HAP-1 (cell line): ENCODE measurements around the gene CA12.
A peak's percentile ranks its signal among the peaks of the same experiment; 100 is the strongest.

Source experiments
- DNase-seq, 2 experiments: peaks; one replicate each; pipeline ENCODE4 v3.0.0-alpha.2; 2016 to 2020; ENCODE audit warnings: low spot score in 2 of 2
- H3K27me3 ChIP-seq: fragments of 250-450 bp; sonication (Bioruptor Pico); 2 replicates; pipeline ENCODE4 v1.5.1; 2020; ENCODE audit warnings: low read depth, mild to moderate bottlenecking, moderate library complexity
- H3K36me3 ChIP-seq: fragments of 250-450 bp; sonication (Bioruptor Pico); replicated peaks from 2 replicates; pipeline ENCODE4 v1.5.1; 2020; ENCODE audit warnings: mild to moderate bottlenecking
- H3K4me1 ChIP-seq: fragments of 250-450 bp; sonication (Bioruptor Pico); 2 replicates; pipeline ENCODE4 v1.5.1; 2020; ENCODE audit warnings: mild to moderate bottlenecking
- H3K4me3 ChIP-seq: fragments of 250-450 bp; sonication (Bioruptor Pico); 2 replicates; pipeline ENCODE4 v1.5.1; 2020; ENCODE audit warnings: mild to moderate bottlenecking, moderate library complexity
- H3K9me3 ChIP-seq: fragments of 250-450 bp; sonication (Bioruptor Pico); 2 replicates; pipeline ENCODE4 v1.5.1; 2020; ENCODE audit warnings: mild to moderate bottlenecking, moderate library complexity
- in situ Hi-C: fragments of 300-500 bp; cut with MboI; formaldehyde crosslinking; loops from 3 replicates; pipeline ENCODE4 v1.14.3; 2020; ENCODE audit warnings: low sequenced_read_pairs, inconsistent platforms, mixed read lengths

CA12 gene

GRCh38 chr15:63296195-63296594, 85.5 kb downstream of the CA12 start:
- peaks cover 7% of the 10 kb centered on the region for H3K4me1 ChIP-seq
- no peak for DNase-seq
- H3K27me3 ChIP-seq: no peaks in the 10 kb centered on the region
- H3K4me3 ChIP-seq: no peak overlapping the region
- no peaks in the 10 kb centered on the region for H3K36me3 ChIP-seq
- in situ Hi-C loops: loop anchor here (25.0 kb wide), 1 partner anchor 766 kb away; no protein-coding TSS in a partner anchor
- H3K9me3 ChIP-seq: no peaks in the 10 kb centered on the region

GRCh38 chr15:63295341-63295740, 86.3 kb downstream of the CA12 start:
- Histone ChIP-seq H3K36me3 (no peaks in the 10 kb centered on the region), H3K4me1 (peaks cover 7% of the 10 kb centered on the region), H3K4me3 (no peak overlapping the region), H3K9me3 (no peaks in the 10 kb centered on the region), H3K27me3 (no peaks in the 10 kb centered on the region)
- DNase-seq: no peak
- in situ Hi-C loops: loop anchor here (25.0 kb wide), 1 partner anchor 767 kb away; no protein-coding TSS in a partner anchor

DNA sequence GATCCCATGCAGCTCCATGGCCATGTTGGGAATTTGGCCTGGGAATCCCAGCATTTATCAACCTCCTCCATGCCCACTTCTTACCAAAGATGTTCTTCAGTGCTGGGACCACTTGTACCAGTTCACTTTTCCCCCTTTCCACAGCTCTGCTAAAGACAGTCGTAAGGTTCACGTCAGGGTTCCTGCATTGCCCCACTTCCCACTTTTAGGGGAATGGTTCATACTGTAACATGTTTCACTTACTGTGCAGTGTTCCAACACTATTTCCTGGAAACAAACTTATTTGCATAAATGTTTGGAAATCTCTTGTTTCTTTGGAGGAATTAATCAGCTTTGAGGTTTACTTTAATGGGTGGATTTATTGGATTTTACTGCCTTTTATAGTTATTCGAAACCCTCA, 87.3 kb downstream of the CA12 start:
- Histone ChIP-seq H3K4me1 (peaks cover 7% of the 10 kb centered on the region), H3K27me3 (no peaks in the 10 kb centered on the region), H3K9me3 (no peaks in the 10 kb centered on the region), H3K36me3 (no peaks in the 10 kb centered on the region), H3K4me3 (no peak overlapping the region)
- in situ Hi-C loops: loop anchor here (5.0 to 25.0 kb wide), 2 partner anchors 108 to 768 kb away; no protein-coding TSS in a partner anchor
- no peak for DNase-seq

GRCh38 chr15:63292771-63293170, 88.9 kb downstream of the CA12 start:
- Histone ChIP-seq H3K4me3 (no peak overlapping the region), H3K27me3 (no peaks in the 10 kb centered on the region), H3K4me1 (peaks cover 7% of the 10 kb centered on the region), H3K9me3 (no peaks in the 10 kb centered on the region), H3K36me3 (no peaks in the 10 kb centered on the region)
- DNase-seq: no peak
- in situ Hi-C loops: loop anchor here (5.0 to 25.0 kb wide), 2 partner anchors 110 to 770 kb away; no protein-coding TSS in a partner anchor

DNA sequence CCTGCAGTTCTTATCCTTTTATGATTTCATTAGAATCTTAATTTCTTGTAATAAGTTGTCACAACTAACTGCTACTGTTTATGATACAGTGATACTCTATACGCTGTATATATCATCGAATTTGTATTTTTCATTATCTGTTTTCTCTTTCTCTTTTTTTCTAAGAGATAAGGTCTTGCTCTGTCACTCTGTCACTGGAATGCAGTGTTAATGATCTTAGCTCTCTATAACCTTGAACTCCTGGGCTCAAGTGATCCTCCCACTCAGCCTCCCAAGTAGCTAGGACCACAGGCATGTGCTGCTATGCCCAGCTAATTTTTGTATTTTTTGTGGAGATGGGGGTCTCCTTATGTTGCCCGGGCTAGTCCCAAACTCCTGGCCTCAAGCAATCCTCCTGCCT, 89.4 kb downstream of the CA12 start:
- no peak for DNase-seq
- in situ Hi-C loops: loop anchor here (5.0 to 25.0 kb wide), 2 partner anchors 110 to 770 kb away; no protein-coding TSS in a partner anchor
- peaks cover 7% of the 10 kb centered on the region for H3K4me1 ChIP-seq
- no peak overlapping the region for H3K4me3 ChIP-seq
- no peaks in the 10 kb centered on the region for H3K36me3 ChIP-seq
- H3K27me3 ChIP-seq: no peaks in the 10 kb centered on the region
- no peaks in the 10 kb centered on the region for H3K9me3 ChIP-seq

DNA sequence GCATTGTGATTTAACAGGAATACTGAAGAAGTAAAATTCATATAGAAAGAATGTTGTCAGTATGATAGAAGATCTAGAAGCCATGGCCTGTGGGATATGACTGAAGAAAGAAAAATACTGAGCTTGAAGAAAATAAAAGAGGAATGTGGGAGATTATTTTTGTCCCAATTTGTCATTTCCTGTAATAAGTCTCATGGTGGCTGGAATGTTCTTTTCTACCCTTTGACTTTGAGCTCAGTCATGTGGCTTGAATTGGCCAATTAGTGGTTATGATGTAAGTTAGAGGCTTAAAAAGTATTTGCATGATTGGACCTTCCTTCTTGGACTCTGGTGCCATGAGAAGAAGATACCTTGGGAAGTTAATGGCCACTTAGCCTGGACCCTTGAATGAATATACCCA, 90.1 kb downstream of the CA12 start:
- Histone ChIP-seq H3K9me3 (no peaks in the 10 kb centered on the region), H3K36me3 (no peaks in the 10 kb centered on the region), H3K4me1 (peaks cover 7% of the 10 kb centered on the region), H3K4me3 (no peak overlapping the region), H3K27me3 (no peaks in the 10 kb centered on the region)
- in situ Hi-C loops: loop anchor here (5.0 to 25.0 kb wide), 2 partner anchors 111 to 771 kb away; no protein-coding TSS in a partner anchor
- DNase-seq: no peak

DNA sequence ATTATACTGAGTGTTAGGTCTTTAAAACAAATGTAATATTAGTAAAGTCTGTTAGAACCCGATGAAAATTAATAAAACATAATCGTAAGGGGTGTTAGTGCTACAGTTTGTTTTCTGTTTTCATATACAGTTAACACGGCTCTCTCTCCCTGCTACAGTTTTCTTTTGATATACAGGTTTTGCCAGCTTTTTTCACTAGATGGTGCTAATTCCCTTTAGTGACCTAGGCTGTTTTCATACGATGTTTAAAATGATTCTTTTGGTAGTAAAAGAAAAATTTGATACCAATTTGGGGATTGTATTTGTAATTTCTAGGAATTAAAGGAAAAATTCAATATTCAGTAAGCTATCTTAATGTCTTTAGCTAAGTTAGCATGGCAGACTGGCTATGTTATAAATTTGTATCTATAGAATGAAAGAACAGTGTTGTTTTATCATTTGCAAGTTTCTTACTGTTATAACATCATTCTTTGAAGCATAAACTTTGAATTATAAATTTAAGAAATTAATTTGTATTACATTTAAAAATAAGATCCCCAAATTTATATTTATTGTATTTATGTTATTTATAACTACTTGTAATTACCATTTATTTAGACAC, 92.8 kb downstream of the CA12 start:
- H3K4me1 ChIP-seq: no peaks in the 10 kb centered on the region
- no peaks in the 10 kb centered on the region for H3K9me3 ChIP-seq
- in situ Hi-C loops: loop anchor here (25.0 kb wide), 1 partner anchor 773 kb away; no protein-coding TSS in a partner anchor
- no peaks in the 10 kb centered on the region for H3K27me3 ChIP-seq
- no peaks in the 10 kb centered on the region for H3K36me3 ChIP-seq
- DNase-seq: peak in 1 of 2 experiments; percentile 87
- no peak overlapping the region for H3K4me3 ChIP-seq

GRCh38 chr15:63288342-63288741, 93.3 kb downstream of the CA12 start:
- in situ Hi-C loops: loop anchor here (25.0 kb wide), 1 partner anchor 774 kb away; no protein-coding TSS in a partner anchor
- Histone ChIP-seq H3K27me3 (no peaks in the 10 kb centered on the region), H3K9me3 (no peaks in the 10 kb centered on the region), H3K36me3 (0 out of 2 replicates have a peak, but pooled peaks cover 3% of the 10 kb centered on the region), H3K4me3 (no peak overlapping the region), H3K4me1 (no peaks in the 10 kb centered on the region)
- DNase-seq: no peak

- Histone ChIP-seq H3K36me3 (0 out of 2 replicates have a peak, but pooled peaks cover 3% of the 10 kb centered on the region), H3K4me3 (no peak overlapping the region), H3K27me3 (no peaks in the 10 kb centered on the region), H3K4me1 (no peaks in the 10 kb centered on the region), H3K9me3 (no peaks in the 10 kb centered on the region)
- no peak for DNase-seq
- in situ Hi-C loops: loop anchor here (25.0 kb wide), 1 partner anchor 775 kb away; no protein-coding TSS in a partner anchor
Measured at GRCh38 chr15:63287109-63287508, 94.5 kb downstream of the CA12 start.

- in situ Hi-C loops: loop anchor here (25.0 kb wide), 1 partner anchor 778 kb away; no protein-coding TSS in a partner anchor
- no peak overlapping the region for H3K4me3 ChIP-seq
- no peak for DNase-seq
- no peaks in the 10 kb centered on the region for H3K27me3 ChIP-seq
- no peaks in the 10 kb centered on the region for H3K9me3 ChIP-seq
- H3K4me1 ChIP-seq: no peaks in the 10 kb centered on the region
- H3K36me3 ChIP-seq: 0 out of 2 replicates have a peak, but pooled peaks cover 3% of the 10 kb centered on the region
Measured at GRCh38 chr15:63284335-63284734, 97.3 kb downstream of the CA12 start.

- H3K36me3 ChIP-seq: 0 out of 2 replicates have a peak, but pooled peaks cover 3% of the 10 kb centered on the region
- in situ Hi-C loops: loop anchor here (25.0 kb wide), 1 partner anchor 779 kb away; no protein-coding TSS in a partner anchor
- no peak for DNase-seq
- no peak overlapping the region for H3K4me3 ChIP-seq
- H3K27me3 ChIP-seq: no peaks in the 10 kb centered on the region
- no peaks in the 10 kb centered on the region for H3K4me1 ChIP-seq
- H3K9me3 ChIP-seq: no peaks in the 10 kb centered on the region
Measured at GRCh38 chr15:63283126-63283525, 98.5 kb downstream of the CA12 start.

DNA sequence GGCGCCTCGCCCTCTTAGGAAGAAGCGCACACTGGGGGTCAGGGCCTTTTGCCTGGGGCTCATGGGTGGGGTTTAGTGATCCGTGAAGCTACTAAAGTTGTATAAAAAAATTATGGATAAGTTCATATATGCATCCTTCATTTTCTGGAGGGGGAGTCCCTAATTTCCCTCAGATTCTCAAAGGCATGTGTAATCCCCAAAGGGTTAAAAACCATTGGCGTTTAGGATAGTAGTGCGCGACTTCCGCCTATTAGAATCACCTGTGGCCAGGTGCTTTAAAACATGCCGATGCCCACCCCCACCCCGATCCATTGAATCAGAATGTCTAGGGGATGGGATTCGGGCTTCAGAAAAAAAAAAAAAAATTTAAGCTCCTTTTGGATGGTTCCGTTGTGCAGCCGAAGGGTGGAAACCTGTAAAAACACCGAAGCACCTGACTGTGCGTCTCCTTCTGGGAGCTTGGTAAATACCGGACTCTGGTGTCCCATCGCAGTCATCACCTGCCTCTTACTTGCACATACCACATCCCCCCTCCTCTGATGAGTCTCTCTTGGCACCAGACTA, 103.7 kb downstream of the CA12 start:
- in situ Hi-C loops: loop anchor here (25.0 kb wide), 1 partner anchor 784 kb away; no protein-coding TSS in a partner anchor
- H3K4me1 ChIP-seq: peaks cover 11% of the 10 kb centered on the region
- no peak for DNase-seq
- H3K4me3 ChIP-seq: peak overlapping the region; percentile 58
- H3K36me3 ChIP-seq: no peaks in the 10 kb centered on the region
- no peaks in the 10 kb centered on the region for H3K27me3 ChIP-seq
- H3K9me3 ChIP-seq: no peaks in the 10 kb centered on the region; the same call in none of the 2 replicates

DNA sequence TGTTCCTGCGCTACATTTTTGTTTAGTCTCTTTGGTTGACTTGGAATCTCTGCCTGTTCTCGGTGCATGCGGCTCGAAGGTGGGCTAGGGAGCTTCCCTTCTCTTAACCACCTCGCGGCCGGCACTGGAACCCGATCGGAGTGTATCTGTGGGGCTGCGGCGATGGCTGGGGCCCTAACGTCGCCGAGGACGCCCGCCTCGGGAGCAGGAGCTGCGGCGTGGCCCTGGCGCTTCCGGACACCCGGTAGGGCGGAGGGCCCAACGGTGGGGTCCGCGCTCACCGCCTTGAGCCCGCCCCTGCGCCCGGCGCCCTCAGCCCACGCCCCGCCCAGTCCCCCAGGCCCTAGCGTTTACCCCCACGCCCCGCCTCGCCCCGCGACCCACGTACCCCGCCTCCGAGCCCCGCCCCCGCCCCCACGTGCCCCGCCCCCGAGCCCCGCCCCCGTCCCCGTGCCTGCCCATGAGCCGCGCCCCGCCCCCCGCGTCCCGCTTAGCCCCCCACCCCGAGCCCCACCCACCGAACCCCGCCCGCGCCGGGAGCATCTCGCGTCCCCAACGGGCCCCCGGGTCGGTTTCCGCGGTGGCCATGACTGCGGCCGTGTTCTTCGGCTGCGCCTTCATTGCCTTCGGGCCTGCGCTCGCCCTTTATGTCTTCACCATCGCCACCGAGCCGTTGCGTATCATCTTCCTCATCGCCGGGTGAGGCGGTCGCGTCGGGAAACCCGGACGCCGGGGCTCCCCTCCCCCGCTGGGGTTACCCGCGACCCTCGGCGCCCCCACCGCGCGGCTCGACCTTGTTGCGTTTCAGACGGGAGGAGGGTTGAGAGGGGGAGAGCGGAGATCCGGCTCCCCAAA, 104.4 kb downstream of the CA12 start, which contains the start of gene APH1B:
APH1B (plus strand) TSS at position 568 of the 855 bp plus-strand sequence; CDS start at position 587, 19 bp downstream.
- peak; percentile 90 to 98 for DNase-seq
- peaks cover 11% of the 10 kb centered on the region for H3K4me1 ChIP-seq
- H3K36me3 ChIP-seq: no peaks in the 10 kb centered on the region
- in situ Hi-C loops: loop anchor here (25.0 kb wide), 1 partner anchor 785 kb away; no protein-coding TSS in a partner anchor
- peak within 1 kb of the TSS; percentile 58 for H3K4me3 ChIP-seq
- H3K27me3 ChIP-seq: no peaks in the 10 kb centered on the region
- peaks cover 5% of the 10 kb centered on the region for H3K9me3 ChIP-seq
